ENCODE results near the gene MED25.

MED25 gene

DNA sequence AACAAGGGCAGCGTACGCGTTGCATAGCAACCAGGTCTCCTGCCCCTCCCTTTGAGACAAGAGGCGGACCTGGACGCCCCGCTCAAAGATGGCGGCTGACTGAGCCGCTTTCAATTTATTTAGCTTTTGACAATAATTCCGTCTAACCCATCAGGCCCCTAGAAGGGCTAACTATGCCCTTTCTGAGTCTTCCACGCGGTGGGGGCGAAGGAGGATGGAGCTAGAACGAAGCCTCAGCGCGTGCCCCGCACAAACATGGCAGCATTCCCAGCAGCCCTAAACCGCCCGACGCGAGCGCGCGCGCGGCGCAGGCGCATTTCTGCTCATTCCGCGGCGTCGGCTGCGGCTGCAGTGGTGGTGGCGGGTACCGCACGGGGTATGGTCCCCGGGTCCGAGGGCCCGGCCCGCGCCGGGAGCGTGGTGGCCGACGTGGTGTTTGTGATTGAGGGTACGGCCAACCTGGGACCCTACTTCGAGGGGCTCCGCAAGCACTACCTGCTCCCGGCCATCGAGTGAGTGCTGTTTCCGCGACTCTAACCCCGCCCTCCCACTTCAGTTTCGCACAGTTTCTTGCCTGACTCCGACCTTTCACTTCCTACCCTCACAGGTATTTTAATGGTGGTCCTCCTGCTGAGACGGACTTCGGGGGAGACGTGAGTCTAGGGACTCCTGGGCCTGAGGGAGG, at the start of gene MED25:
TSS of gene MED25 (plus strand) at position 326 of the 685 bp plus-strand sequence. CDS start at position 379, 53 bp downstream.
- peak; percentile 61 to 66 for DNase-seq (ENCODE audit: low read depth in 2 of 2)

DNA sequence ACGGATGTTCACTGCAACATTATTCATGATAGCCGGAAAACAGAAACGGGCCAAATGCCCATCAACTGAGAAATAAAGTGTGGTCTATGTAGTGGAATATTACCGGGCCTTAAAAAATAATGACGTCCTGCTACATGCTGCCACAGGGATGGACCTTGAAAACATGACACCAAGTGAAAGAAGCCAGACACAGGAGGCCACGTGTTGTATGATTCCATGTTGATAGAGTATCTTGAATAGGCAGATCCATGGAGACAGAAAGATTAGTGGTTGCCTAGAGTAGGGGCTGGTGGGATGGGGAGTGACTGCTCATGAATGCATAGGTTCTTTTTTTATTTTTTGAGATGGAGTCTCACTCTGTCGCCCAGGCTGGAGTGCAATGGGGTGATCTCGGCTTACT, 47.6 kb upstream of the MED25 start:
- no peak for DNase-seq (ENCODE audit: low read depth in 2 of 2)

DNA sequence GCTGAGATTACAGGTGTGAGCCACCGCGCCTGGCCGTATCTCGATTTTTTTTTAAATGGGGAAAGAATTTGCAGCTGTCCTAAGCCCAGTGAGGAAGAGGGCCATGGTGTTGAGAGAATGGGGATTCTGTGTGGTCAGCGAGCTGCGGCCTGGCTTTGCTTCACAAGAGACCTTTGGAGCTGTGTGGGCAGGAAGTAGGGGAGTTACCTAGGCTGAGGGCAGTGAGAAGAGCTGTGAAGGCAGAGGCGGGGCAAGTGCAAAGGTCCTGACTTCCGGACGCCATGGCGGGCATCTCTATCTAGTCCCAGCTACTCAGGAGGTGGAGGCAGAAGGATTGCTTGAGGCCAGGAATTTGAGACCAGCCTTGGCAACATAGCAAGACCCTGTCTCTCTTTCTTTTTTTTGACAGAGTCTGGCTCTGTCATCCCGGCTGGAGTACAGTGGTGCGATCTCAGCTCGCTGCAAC, 46.4 kb upstream of the MED25 start:
- DNase-seq (ENCODE audit: low read depth in 2 of 2): no peak

DNA sequence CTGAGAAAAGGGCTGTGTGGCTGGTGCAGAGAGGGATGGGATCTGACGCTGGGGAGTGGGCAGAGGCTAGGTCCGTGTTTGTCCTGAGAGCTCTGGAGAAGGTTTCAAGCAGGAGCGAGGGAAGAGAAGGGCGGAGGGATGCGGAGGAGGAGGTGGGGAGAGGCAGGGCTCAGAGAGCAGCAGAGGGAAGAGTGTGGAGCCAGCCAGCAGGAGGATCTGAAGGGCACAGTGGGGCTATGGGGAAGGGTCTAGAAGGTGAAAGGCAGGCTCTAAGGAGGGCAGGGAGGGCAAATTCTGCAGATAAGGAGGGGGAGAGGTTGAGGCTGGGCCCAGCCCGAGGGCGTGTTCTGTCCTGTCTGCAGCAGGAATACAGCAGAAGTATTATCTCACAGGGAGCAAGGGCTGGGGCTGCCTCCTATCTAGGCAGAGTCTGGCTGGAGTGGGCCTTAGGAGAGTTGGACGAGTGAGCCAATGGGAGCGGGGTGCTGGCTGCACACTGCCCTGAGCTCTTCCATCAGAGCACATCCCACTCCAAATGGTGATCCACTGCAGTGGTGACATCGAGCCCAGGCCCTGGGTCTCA, 45.1 kb upstream of the MED25 start:
- DNase-seq (ENCODE audit: low read depth in 2 of 2): no peak

DNA sequence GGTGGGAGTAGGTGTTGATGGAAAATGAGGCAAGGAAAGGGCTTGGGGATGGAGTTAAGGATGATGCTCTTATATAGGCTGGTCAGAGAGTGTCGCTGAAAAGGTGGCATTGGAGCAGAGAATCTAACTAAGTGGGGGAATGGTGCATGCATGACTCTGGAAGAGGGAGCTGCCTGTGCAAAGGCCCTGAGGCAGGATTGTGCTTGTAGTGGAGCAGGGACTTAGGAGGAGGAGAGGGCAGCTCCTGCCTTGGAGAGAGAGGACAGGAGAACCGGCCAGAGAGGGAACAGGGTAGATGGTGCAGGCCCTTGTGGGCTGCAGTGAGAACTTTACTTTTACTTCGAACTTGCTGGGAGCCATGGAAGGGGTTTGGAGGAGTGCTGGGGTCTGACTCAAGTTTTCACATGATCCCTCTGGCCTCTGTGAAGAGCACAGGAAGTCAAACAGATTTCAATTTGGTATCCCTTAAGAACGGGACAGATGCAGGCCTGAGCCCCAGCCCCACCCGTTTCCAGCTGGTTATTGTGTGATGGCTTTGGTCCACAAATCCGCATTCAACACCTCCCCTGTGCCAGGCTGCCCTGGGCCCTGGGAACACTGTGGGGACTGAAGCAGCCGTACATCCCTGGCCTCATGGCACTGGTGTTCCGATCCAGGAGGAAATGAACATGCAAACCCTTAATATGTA, 44.3 kb upstream of the MED25 start:
- no peak for DNase-seq (ENCODE audit: low read depth in 2 of 2)

DNA sequence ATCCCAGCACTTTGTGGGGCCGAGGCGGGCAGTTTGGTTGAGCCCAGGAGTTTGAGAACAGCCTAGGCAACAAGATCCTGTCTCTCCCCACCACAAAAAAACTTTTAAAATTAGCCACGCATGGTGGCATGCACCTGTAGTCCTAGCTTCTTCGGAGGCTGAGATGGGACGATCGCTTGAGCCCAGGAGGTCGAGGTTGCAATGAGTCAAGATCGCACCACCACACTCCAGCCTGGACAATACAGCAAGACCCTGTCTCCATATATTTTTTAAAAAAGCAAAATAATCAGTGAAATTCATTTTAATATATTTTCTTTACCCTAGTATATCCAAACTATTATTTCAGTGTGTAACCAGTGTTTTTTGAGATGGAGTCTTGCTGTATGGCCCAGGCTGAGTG, 43.1 kb upstream of the MED25 start:
- DNase-seq (ENCODE audit: low read depth in 2 of 2): no peak

DNA sequence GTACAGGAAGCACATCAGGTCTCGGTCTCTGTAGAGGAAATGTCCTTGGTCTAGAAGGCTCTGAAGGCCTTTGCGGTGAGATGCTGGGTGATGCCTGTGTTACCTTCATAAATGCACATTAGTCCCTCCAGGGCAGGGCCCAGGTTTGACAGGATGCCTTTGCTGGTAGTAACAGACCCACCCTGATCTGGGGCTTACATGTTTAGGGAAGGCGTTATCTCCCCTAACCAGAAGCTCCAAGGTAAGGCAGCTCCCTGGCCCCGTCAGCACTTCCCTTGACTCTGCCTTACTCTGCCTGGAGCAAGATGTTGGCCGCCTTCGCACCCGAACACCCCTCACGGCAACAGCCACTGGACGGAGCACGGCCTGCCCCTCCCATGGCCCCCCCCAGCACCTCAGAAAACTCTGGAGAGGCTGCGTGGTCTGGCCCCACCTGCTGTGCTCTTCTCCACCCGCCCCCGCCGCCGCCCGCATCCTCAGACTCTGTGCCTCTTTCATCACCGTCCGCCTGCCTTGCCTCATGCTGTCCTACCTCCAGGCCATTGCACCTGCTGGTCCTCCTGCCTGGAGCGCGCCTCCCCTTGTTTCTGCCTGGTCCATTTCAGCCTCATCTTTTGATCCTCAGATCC, 42.2 kb upstream of the MED25 start:
- no peak for DNase-seq (ENCODE audit: low read depth in 2 of 2)

DNA sequence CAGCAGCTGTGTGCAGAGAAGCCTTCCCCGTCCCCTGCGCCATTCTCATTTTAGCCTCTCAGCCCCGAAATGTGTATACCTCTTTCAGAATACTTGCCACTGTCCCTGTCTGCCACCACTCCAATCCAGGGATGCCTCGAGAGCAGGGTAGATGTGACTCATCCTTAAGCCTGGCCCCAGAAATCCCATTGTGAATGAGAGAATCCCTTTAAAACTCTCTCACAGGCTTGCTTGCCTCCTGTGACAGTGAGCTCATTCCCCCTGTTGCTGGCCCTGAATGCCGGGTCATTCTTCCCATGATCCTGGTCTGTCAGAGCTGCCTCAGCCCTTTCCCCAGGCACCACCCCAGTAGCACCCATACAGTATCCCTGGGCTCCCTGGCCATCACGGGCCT, 41.7 kb upstream of the MED25 start:
- no peak for DNase-seq (ENCODE audit: low read depth in 2 of 2)

DNA sequence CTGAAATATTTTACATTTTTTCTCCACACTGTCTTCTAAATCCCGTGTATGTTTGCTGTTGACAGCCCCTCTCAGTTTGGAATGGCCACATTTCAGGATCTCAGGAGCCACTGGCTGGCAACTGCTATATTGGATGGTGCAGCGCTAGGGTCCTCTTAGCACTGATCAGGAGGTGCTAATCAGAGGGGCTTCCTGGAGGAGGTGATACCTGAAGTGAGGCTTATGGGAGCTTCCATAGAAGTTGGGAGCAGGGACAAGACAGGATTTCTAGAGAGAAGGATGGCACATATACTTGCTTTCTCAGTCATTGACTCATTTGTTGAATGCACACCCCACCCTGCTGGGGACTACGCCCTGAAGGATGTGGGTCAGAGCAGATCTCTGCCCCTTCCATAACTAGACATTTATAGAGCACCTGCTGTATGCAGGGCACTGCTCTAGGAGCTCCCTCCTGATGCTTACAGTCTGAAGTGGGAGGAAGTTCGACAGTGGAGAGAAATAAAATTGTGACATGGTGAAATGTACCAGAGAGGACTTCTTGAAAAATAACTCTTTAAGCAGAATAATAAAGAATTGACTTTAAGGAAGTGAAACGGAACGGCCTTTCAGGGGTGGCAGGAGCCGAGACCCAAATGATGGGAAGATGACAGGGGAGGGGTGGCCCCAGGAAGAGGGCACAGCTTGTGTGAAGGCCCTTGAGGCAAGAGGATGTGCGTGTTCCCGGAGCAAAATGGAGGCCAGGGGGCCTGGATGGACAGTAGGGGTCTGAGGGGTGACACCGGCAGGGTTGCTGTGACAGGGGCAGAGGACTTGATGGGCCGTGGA, 38.1 kb upstream of the MED25 start:
- no peak for DNase-seq (ENCODE audit: low read depth in 2 of 2)

DNA sequence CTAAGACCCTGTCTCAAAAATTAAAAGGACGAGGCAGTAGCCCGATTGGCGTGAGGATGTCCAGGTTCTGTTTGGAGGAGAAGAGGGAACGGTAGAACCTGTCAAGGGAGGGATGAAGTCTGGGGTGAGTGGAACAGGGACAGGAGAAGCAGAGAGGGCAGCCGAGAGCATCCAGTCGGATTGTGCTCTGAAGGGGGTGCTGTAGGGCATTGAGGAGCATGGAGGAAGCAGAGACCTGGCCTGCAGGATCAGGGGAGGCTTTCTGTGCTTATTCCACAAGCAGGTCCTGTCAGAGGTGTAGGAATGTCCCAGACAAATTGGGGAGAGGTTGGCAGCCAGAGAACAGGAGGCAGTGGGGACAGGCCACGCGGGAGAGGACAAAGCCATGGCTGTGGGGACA, 37.2 kb upstream of the MED25 start:
- DNase-seq (ENCODE audit: low read depth in 2 of 2): no peak

DNA sequence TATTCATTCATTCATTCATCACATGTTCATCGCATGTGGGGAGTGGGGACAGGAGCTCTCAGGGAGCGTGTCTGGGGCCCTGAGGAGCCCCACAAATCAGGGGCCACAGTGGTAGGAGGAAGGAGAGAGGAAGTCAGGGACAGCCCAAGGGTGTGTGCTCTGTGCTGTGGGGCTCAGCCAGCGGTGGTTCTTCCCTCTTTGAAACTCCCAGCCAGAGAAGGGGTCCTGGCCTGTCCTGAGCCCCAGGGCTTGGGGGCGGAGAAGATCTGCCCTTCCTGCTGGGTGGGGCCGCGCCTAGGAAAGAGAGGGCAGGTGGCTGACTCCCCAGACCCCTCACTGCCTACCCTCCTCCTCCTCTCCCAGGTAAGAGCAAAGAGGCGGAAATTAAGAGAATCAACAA, 36.7 kb upstream of the MED25 start:
- no peak for DNase-seq (ENCODE audit: low read depth in 2 of 2)

DNA sequence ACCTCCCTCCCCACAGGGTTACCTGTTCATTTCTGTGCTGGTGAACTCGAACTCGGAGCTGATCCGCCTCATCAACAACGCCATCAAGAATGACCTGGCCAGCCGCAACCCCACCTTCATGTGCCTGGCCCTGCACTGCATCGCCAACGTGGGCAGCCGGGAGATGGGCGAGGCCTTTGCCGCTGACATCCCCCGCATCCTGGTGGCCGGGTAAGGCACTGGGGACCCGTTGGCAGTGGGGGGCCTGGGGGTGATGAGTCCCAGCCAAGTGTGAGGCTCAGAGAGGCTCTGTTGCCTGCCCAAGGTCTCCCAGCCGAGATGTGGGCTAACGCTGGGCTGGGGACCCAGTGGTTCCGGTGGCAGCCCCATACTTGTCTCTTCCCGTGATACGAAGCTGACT, 35.6 kb upstream of the MED25 start:
- DNase-seq (ENCODE audit: low read depth in 2 of 2): no peak

DNA sequence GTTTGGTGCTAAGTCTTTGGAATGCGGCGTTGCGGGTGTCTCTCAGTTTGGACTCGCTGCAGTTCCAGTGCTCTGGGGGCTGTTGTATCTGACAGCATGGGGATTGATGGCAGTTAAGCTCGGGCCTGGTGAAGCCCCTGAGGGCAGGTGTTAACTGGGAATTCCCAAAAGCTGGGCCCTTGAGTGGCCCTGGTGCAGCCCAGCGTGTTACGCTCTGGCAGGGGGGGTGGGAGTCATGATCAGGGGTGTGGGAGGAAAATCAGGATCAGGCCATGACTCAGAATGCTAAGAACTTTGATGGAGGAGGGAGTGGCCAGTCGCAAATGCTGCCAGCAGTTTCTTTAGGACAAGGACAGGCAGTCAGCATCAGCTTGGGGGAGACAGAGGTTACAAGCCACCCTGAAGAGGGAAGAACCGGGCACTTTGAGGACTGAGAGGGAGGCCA, 31.7 kb upstream of the MED25 start:
- no peak for DNase-seq (ENCODE audit: low read depth in 2 of 2)

DNA sequence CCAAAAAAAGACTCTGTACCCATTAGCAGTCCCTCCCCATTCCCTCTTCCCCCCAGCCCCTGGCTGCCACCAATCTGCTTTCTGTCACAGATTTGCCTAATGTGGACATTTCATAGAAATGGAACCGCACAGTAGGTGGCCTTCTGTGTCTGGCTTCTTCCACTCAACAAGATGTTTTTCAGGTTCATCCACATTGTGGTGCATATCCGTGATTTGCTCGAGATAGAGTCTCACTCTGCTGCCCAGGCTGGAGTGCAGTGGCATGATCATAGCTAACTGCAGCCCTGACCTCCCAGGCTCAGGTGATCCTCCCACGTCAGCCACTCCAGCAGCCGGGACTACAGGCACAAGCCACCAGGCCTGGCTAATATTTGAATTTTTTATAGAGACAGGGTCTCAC, 30.3 kb upstream of the MED25 start:
- no peak for DNase-seq (ENCODE audit: low read depth in 2 of 2)

DNA sequence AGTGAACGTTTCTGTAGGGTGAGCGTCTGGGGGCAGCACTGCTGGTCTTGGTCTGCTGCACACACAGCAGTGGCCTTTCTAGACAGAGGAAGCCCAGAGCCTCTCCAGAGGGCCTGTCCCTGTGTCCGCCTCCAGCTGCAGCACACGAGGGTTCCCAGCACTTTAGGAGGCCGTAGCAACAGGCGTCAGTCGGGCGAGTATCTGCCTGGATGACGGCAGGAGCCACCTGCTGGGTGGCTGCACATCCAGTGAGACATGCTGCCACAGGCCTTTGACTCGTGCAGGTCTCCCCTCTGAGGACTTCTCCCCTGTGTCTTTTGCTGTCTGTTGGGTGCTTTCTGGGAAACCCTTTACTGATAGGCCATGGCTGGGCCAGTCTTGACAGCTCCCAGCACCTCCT, 29.2 kb upstream of the MED25 start:
- DNase-seq (ENCODE audit: low read depth in 2 of 2): no peak

DNA sequence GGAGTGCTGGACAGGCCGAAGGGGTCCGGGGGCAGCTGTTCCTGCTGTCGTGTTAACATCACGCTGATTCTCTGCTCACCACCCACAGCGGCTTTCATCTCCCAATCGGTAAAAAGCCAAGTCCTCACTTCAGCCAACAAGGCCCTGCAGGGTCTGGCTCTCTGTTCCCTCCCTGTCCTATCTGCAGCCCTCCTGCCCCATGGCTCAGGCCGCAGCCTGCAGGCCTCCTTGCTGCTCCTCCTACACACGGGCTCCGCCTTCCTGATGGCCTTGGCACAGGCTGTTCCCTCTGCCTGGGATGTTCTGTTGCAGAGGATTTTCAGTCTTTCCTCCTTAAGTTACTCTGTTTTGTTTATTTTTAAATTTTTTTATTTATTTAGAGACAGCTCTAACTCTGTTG, 27.2 kb upstream of the MED25 start:
- DNase-seq (ENCODE audit: low read depth in 2 of 2): no peak

DNA sequence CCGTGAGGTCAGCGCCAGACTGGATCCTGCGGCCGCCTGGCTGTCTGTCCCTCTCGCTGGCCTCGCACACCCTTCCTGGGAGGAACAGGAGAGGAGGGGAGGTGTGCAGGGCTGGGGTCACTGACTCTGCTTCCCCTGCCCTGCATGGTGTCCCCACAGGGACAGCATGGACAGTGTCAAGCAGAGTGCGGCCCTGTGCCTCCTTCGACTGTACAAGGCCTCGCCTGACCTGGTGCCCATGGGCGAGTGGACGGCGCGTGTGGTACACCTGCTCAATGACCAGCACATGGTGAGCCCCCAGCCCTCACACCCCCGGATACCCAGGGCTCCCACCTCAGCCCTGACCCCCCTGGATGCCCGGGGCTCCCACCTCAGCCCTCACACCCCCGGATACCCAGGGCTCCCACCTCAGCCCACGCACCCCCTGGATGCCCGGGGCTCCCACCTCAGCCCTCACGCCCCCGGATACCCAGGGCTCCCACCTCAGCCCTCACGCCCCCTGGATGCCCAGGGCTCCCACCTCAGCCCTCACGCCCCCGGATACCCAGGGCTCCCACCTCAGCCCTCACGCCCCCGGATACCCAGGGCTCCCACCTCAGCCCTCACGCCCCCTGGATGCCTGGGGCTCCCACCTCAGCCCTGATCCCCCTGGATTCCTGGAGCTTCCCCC, 26.2 kb upstream of the MED25 start:
- DNase-seq (ENCODE audit: low read depth in 2 of 2): no peak

DNA sequence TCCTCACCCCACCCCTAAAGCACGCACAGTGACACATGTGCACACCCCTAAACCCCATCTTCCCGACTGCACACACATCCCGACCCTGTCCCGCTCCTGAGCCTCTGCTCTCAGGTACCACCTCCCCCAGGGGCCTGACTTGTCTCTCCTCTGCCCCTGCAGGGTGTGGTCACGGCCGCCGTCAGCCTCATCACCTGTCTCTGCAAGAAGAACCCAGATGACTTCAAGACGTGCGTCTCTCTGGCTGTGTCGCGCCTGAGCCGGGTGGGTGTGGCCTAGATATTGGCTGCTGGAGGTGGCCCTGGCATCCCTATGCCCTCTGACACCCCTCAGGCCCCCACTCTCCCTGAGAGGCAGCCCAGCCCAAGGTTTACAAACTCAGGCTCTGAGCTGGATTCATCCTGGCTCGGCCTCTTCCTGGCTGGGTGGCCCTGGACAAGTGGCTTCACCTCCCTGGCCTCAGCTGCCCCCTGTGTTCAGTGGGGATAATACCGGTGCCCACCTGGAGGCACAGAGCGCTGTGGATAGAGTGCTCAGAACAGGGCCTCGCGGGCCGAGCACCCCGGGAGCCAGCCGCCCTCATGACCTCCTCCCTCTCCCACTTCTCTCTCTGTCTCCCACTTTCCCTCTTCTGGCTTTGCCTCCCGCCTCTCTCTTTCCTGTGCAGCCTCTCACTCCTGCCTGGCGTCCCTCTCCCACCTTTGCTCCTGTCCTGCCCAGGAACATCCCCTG, 25.1 kb upstream of the MED25 start:
- no peak for DNase-seq (ENCODE audit: low read depth in 2 of 2)

DNA sequence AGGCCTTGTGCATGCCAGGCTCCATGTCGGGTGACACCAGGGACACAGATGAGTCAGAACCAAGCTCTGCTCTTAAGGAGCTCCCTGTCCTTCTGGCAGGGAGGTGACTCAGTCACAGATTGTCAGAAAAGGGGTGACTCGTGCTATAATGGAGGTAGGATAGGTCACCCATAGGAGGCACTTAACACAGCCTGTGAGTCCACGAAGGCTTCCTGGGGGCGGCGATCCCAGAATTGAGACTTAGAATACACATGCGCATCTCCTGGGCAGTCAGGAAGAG, 24.6 kb upstream of the MED25 start:
- no peak for DNase-seq (ENCODE audit: low read depth in 2 of 2)

DNA sequence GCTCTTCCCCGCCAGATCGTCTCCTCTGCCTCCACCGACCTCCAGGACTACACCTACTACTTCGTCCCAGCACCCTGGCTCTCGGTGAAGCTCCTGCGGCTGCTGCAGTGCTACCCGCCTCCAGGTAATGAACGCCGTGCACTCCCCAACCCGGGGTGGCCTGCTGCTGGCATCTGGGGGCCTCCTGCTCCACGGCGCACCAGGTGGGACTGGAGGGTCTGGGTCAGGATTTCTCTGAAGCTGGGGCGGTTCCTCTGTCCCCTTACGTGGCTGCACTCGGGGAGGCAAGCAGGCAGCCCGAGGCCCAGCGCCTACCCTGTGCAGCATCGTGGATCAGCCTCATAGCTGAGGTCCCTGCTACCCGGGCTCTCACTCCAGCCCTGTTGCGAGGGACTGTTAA, 22.5 kb upstream of the MED25 start:
- DNase-seq (ENCODE audit: low read depth in 2 of 2): no peak

DNA sequence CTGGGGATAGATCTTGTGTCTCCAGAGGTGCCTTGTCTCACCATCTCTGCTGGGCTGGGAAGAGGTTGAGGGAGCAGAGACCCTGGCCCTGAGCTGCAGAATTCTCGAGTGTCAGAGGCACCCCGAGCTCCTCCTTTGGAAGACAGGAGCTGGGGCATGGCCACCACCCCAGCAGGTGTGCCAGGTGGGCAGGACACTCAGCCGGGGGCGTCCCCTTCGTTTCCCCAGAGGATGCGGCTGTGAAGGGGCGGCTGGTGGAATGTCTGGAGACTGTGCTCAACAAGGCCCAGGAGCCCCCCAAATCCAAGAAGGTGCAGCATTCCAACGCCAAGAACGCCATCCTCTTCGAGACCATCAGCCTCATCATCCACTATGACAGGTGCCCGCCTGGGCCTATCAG, 19.5 kb upstream of the MED25 start:
- DNase-seq (ENCODE audit: low read depth in 2 of 2): no peak

All from fibroblast of skin of left biceps (primary cell).